Smooth muscle cell of the umbilical artery (primary cell): Measurements from ENCODE around the gene HTD2. TPM values are rescaled to one million over a fixed set of nuclear protein-coding genes. Genes with fewer than 3 reads are reported as not detected.

Experiments
- total RNA-seq: library from RNA; depleted of rRNA; stranded (reverse); fragments of >200 nt; gene quantifications from 2 replicates; pipeline ENCODE4 v1.2.3, GENCODE V29; 2014

HTD2 gene
- total RNA-seq, result 11.3 and 11.5 TPM in 2 replicates

DNA sequence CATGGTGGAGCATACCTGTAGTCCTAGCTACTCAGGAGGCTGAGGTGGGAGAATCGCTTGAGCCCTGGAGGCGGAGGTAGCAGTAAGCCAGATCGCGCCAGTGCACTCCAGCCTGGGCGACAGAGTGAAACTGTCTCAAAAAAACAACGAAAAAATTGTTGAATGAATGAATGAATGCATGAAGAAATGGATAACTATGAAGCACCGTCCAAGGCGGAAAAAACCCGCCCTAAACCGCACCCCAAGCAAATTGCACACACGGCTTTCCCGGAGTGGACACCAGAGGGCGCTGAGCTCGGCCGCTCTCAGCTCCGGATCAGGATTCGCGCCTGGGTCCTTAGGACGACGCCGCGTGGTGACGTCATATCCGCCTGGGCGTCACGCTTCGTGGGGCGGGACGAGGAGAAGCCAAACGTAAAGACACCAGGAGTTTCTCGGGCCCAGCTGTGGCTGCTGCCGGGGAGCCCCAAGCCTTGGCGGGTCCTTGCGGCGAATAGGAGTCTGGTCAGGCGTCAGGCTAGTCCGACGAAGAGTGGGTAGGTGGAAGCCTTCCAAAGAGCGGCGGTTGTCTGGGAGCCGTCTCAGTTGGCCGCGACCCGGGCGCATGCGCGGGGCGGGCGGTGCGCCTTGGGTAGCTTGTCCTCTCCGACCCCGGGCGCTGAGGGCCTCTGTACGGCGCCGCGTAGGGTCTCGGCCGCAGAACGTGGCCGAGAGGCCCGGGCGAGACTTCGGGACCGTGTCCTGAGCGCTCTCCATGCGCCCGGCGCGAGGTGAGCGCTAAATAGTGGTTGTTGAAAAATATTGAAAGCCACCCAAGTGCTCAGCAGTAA, at the start of gene HTD2, which contains the start of gene RPP14:
Gene HTD2, plus strand, starts transcription at position 639 of the 830 bp plus-strand sequence. CDS start 11,094 bp downstream, outside the sequence.
Gene RPP14, plus strand, starts transcription at position 364 of the 830 bp plus-strand sequence. CDS start 4,085 bp downstream, outside the sequence.

DNA sequence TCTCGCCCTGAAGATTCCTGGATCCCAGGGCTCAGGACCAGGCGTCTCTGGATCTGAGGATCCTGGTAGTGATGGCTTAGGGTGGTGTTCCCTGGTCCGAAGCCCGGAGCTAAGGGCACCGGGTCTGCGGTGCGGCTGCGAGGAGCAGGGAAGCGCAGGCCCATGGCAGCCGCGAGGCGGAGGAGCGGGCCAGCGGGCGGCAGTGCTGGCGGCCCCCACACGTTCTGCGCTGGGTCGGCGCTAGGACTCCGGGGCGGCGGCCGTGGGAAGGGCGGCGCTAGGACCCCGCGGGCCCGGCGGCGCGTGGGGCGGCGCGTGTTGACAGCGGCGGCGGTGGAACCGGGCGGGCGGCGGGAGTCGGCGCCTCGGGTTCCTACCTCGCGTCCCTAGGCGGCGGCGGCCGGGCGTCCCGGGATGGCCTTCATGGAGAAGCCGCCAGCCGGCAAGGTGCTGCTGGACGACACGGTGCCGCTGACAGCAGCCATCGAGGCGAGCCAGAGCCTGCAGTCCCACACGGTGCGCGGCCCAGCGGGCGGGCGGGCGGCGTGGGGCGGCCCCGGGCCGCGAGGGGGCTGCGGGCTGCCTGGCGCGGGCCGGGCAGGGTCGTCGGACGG, 26.4 kb downstream of the HTD2 start, which contains the start of gene PXK:
Gene PXK, plus strand, starts transcription at position 318 of the 614 bp plus-strand sequence. Its CDS starts 97 bp downstream, at position 415.

Other genes with a start within 250 kb of the HTD2 start
- not detected in 2 replicates for gene DNASE1L3, start 95.5 kb upstream of the HTD2 start, total RNA-seq
- gene ABHD6, start 68.7 kb upstream of the HTD2 start, total RNA-seq, result 11.1 and 12.2 TPM in 2 replicates
- gene RPP14, start 275 bp upstream of the HTD2 start, total RNA-seq, result 12.8 and 15.9 TPM in 2 replicates
- 21.8 and 37.4 TPM in 2 replicates for gene PXK, start 26.4 kb downstream of the HTD2 start, total RNA-seq
- gene PDHB, start 127.3 kb downstream of the HTD2 start, total RNA-seq, result 92.1 and 122 TPM in 2 replicates
- gene KCTD6, start 185.6 kb downstream of the HTD2 start, total RNA-seq, result 7.7 and 10.0 TPM in 2 replicates
- 7.0 and 13.4 TPM in 2 replicates for gene ACOX2, start 230.7 kb downstream of the HTD2 start, total RNA-seq